Endothelial cell of umbilical vein (primary cell): ENCODE measurements around the gene TGFA. TPM values are rescaled to one million over a fixed set of nuclear protein-coding genes. Genes with fewer than 3 reads are reported as not detected.

Experiments used
- BruUV-seq: library from RNA; stranded (reverse); fragments of 400-500 nt; replicated peaks from 2 replicates; lab custom pipeline; 2021; lab: Mats Ljungman, UMichigan
- CTCF ChIA-PET: fragments of 300-600, 350-600 bp; sonication (Branson Sonifier 250); formaldehyde crosslinking; loops from one replicate; lab custom pipeline; 2021; ENCODE audit warnings: antibody characterized with exemption, inconsistent platforms; lab: Charles Lee
- POLR2A ChIA-PET: fragments of 300-600, 350-600 bp; sonication (Branson Sonifier 250); formaldehyde crosslinking; loops from one replicate; lab custom pipeline; 2021; ENCODE audit warnings: antibody characterized with exemption, inconsistent platforms; lab: Charles Lee
- DNase-seq: peaks from one replicate; pipeline ENCODE4 v3.0.0-alpha.2; 2011; ENCODE audit warnings: low read depth, low spot score
- FAIRE-seq: peaks from 2 replicates; lab custom pipeline; 2011; peaks lifted over from hg19 to GRCh38; lab: Jason Lieb, UNC
- H2AFZ ChIP-seq: 2 replicates; pipeline ENCODE4 v1.6.0; 2012; ENCODE audit warnings: low read depth, low read length, control low read depth, inconsistent platforms
- H3K27ac ChIP-seq: 2 replicates; pipeline ENCODE4 v1.5.1; 2011; ENCODE audit warnings: low read depth, mild to moderate bottlenecking, control low read depth, low read length, moderate library complexity; ENCODE audit not compliant: insufficient read depth
- H3K27me3 ChIP-seq, 2 experiments: 2 replicates each; pipeline versions ENCODE4 v1.6.0 to v1.6.1; 2011; ENCODE audit warnings: low read length in 2 of 2, mixed read lengths in 1 of 2; ENCODE audit not compliant: control insufficient read depth in 2 of 2, insufficient read depth in 2 of 2
- H3K36me3 ChIP-seq, 2 experiments: 2 replicates in 1 of 2; 3 replicates in 1 of 2; pipeline ENCODE4 v1.5.1; 2011; ENCODE audit warnings: low read length in 2 of 2, mild to moderate bottlenecking in 1 of 2, moderate library complexity in 1 of 2; ENCODE audit not compliant: control insufficient read depth in 2 of 2, insufficient read depth in 2 of 2; ENCODE audit errors: extremely low read depth in 1 of 2
- H3K4me1 ChIP-seq: 3 replicates; pipeline ENCODE4 v1.5.1; 2011; ENCODE audit warnings: mild to moderate bottlenecking, low read length; ENCODE audit not compliant: control insufficient read depth, insufficient read depth; ENCODE audit errors: extremely low read depth
- H3K4me2 ChIP-seq: 2 replicates; pipeline ENCODE4 v1.6.1; 2011; ENCODE audit warnings: low read length, control low read depth, mixed read lengths; ENCODE audit not compliant: insufficient read depth
- H3K4me3 ChIP-seq, 3 experiments: fragments of 200-600 bp in 1 of 3; sonication (generic), shearing (Covaris generic) in 1 of 3; replicated peaks in 1 of 3; 2 replicates each; pipeline ENCODE4 v1.5.1; 2011 to 2016; ENCODE audit warnings: control low read depth in 3 of 3, low read length in 3 of 3, mild to moderate bottlenecking in 2 of 3, inconsistent platforms in 1 of 3, low read depth in 1 of 3, moderate library complexity in 1 of 3; ENCODE audit not compliant: insufficient read depth in 1 of 3
- H3K79me2 ChIP-seq: 2 replicates; pipeline ENCODE4 v1.6.0; 2012; ENCODE audit warnings: low read length, inconsistent platforms; ENCODE audit not compliant: control insufficient read depth, insufficient read depth
- H3K9ac ChIP-seq: replicated peaks from 2 replicates; pipeline ENCODE3; 2011; ENCODE audit warnings: low read length, control low read depth; ENCODE audit not compliant: insufficient read depth; ENCODE audit errors: extremely low read depth
- H3K9me1 ChIP-seq: replicated peaks from 3 replicates; pipeline ENCODE4 v1.6.0; 2011; ENCODE audit warnings: mild to moderate bottlenecking, low read length; ENCODE audit not compliant: control insufficient read depth, insufficient read depth; ENCODE audit errors: extremely low read depth
- H3K9me3 ChIP-seq: replicated peaks from 2 replicates; pipeline ENCODE4 v1.5.1; 2012; ENCODE audit warnings: low read length, inconsistent platforms; ENCODE audit not compliant: control insufficient read depth, insufficient read depth
- H4K20me1 ChIP-seq: replicated peaks from 2 replicates; pipeline ENCODE3; 2011; ENCODE audit warnings: mild to moderate bottlenecking, low read length; ENCODE audit not compliant: control insufficient read depth, insufficient read depth; ENCODE audit errors: extremely low read depth
- EZH2 ChIP-seq: IDR thresholded peaks from 2 replicates; pipeline ENCODE4 v1.6.1; 2012; ENCODE audit warnings: borderline replicate concordance, low read depth, mild to moderate bottlenecking, moderate library complexity, low read length, inconsistent platforms; ENCODE audit not compliant: severe bottlenecking
- GATA2 ChIP-seq: IDR thresholded peaks from 2 replicates; pipeline ENCODE4 v1.7.0; 2011; ENCODE audit warnings: low read depth, mild to moderate bottlenecking, moderate library complexity, mixed read lengths, low read length; ENCODE audit not compliant: insufficient read length, insufficient read depth
- MYC ChIP-seq: IDR thresholded peaks from one replicate; pipeline ENCODE4 v1.6.1; 2011; ENCODE audit warnings: mild to moderate bottlenecking, low read depth, low read length
- POLR2A ChIP-seq: IDR thresholded peaks from 2 replicates; pipeline ENCODE4 v1.6.1; 2012; ENCODE audit warnings: low read depth, mild to moderate bottlenecking, control low read depth, low read length
- dilution Hi-C: fragments of 300-500 bp; cut with MboI; formaldehyde crosslinking; loops from one replicate; pipeline ENCODE4 v1.15.0; 2019; ENCODE audit warnings: low sequenced_read_pairs; ENCODE audit not compliant: extremely low pct_ligation_motif_present
- intact Hi-C: fragments of 100-400 bp; cut with micrococcal nuclease; formaldehyde crosslinking; loops from one replicate; pipeline ENCODE4 v1.10.0; 2022
- polyA plus RNA-seq, 4 experiments: library from polyadenylated mRNA; depleted of rRNA in 3 of 4; stranded (reverse) in 3 of 4; unstranded in 1 of 4; fragments of >200 nt; gene quantifications; 2 replicates each; pipeline versions ENCODE4 v1.2.1 to v1.2.3, GENCODE V29; 2011 to 2012; ENCODE audit warnings: missing spikeins in 1 of 4
- total RNA-seq: library from RNA; stranded (reverse); gene quantifications from 2 replicates; pipeline ENCODE4 v1.2.3, GENCODE V29; 2021

TGFA gene
- total and polyA plus RNA-seq, 2 donors (not counting 3 experiments of a cell fraction or from before 2014, with no cell fraction given), result 0.22 to 0.32 TPM

DNA sequence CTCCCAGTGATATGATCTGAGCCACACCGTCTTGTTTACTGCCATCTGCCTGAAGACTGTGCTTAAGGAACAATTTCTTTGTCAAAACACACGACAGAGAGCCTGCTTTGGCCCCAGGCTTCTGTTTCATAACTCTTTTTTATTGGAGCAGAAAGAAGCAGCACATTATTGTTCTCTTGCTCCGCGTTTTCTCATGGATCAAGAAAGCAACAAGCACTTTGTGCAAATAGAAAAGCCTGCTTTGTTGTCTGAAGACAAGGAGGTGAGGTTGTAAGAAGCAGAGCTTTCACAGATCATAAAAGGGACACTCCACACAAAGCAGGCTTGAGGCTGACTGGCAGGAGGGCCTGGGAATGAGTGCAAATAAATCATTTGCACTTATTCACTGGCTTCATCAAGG is 133.5 kb downstream of the TGFA start:
- Histone ChIP-seq H2AFZ (no peak overlapping the region), H3K9ac (no peak overlapping the region), H3K9me3 (no peaks in the 10 kb centered on the region), H3K4me1 (no peaks in the 10 kb centered on the region), H4K20me1 (no peaks in the 10 kb centered on the region), H3K79me2 (no peaks in the 10 kb centered on the region), H3K27ac (no peak overlapping the region), H3K4me3 (no peak overlapping the region), H3K9me1 (no peaks in the 10 kb centered on the region), H3K27me3 (peaks cover 14 to 20% of the 10 kb centered on the region in 2 experiments), H3K4me2 (no peak overlapping the region), H3K36me3 (no peaks in the 10 kb centered on the region)
- intact Hi-C loops (no loop called here), dilution Hi-C loops (no loop called here)
- DNase-seq (no peak), FAIRE-seq (no peak)
- TF ChIP-seq POLR2A, result no peak
- POLR2A ChIA-PET, result no interaction called here
- no TSS peak for BruUV-seq
- CTCF ChIA-PET, result interaction anchor here (1.4 kb wide), 1 partner anchor 198 kb away, joined by 5 read pairs; no protein-coding TSS in a partner anchor

DNA sequence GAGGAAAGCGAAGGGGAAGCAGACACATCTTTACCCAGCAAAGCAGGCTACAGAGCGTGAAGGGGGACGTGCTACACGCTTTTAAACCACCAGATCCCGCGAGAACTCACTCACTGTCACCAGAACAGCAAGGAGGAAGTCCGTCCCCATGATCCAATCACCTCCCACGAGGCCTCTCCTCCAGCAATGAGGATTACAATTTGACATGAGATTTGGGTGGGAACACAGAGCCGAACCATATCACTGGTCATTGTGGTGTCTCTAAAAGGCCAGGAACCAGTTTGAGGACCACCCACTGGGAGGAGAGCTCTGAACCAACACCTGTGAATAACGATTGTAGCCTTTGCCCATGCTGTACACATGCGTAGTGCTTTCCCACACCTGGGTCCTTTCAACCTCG is 135.1 kb downstream of the TGFA start:
- no peak overlapping the region for H3K4me3 ChIP-seq
- H3K79me2 ChIP-seq, result no peaks in the 10 kb centered on the region
- FAIRE-seq, result no peak
- H3K9me1 ChIP-seq, result no peaks in the 10 kb centered on the region
- H3K36me3 ChIP-seq, result no peaks in the 10 kb centered on the region
- TF ChIP-seq EZH2 (no peak), MYC (no peak), GATA2 (no peak)
- no peaks in the 10 kb centered on the region for H4K20me1 ChIP-seq
- H3K27me3 ChIP-seq, result peaks cover 16 to 20% of the 10 kb centered on the region in 2 experiments
- ChIA-PET POLR2A (no interaction called here), CTCF (interaction anchor here (1.4 kb wide), 1 partner anchor 199 kb away, joined by 5 read pairs; no protein-coding TSS in a partner anchor)
- no peak overlapping the region for H3K27ac ChIP-seq
- H3K9ac ChIP-seq, result no peak overlapping the region
- no peak overlapping the region for H3K4me2 ChIP-seq
- H3K4me1 ChIP-seq, result no peaks in the 10 kb centered on the region
- H2AFZ ChIP-seq, result no peak overlapping the region
- intact Hi-C loops (no loop called here), dilution Hi-C loops (no loop called here)
- DNase-seq, result no peak
- H3K9me3 ChIP-seq, result no peaks in the 10 kb centered on the region
- no TSS peak for BruUV-seq
